Common myeloid progenitor, CD34-positive (primary cell): Measurements from ENCODE around the gene FAM234B.

Source experiments
- CTCF ChIA-PET: fragments of 350-600 bp; sonication (Branson Sonifier 250); formaldehyde crosslinking; loops from one replicate; lab custom pipeline; 2021; ENCODE audit warnings: antibody characterized with exemption; lab: Charles Lee
- POLR2A ChIA-PET: fragments of 350-600 bp; sonication (Branson Sonifier 250); formaldehyde crosslinking; loops from one replicate; lab custom pipeline; 2021; ENCODE audit warnings: antibody characterized with exemption; lab: Charles Lee
- DNase-seq, 3 donors: peaks; one replicate each; pipeline versions ENCODE4 v3.0.0 to v3.0.0-alpha.2; 2013
- H3K27ac ChIP-seq, 2 experiments: 1 replicate in 1 of 2; 2 replicates in 1 of 2; pipeline ENCODE4 v1.7.0; 2013; ENCODE audit warnings: inconsistent platforms in 2 of 2, low read length in 2 of 2, mild to moderate bottlenecking in 2 of 2, low read depth in 1 of 2, moderate library complexity in 1 of 2; ENCODE audit not compliant: severe bottlenecking in 2 of 2, insufficient read depth in 1 of 2, poor library complexity in 1 of 2
- H3K27me3 ChIP-seq, 5 experiments: replicated peaks in 2 of 5; 1 replicate in 3 of 5; 2 replicates in 2 of 5; pipeline versions ENCODE4 v1.6.1 to v1.7.0; 2013; ENCODE audit warnings: low read length in 4 of 5, mild to moderate bottlenecking in 2 of 5, moderate library complexity in 2 of 5, inconsistent platforms in 1 of 5; ENCODE audit not compliant: insufficient read depth in 5 of 5, control insufficient read depth in 4 of 5
- H3K36me3 ChIP-seq, 4 experiments: 1 replicate in 2 of 4; 2 replicates in 2 of 4; pipeline versions ENCODE4 v1.6.1 to v1.7.0; 2013; ENCODE audit warnings: low read length in 3 of 4, control low read depth in 1 of 4, mild to moderate bottlenecking in 1 of 4; ENCODE audit not compliant: control insufficient read depth in 4 of 4, insufficient read depth in 4 of 4
- H3K4me1 ChIP-seq, 4 experiments: 1 replicate in 3 of 4; 2 replicates in 1 of 4; pipeline versions ENCODE4 v1.6.1 to v1.7.1; 2013; ENCODE audit warnings: low read length in 3 of 4, mild to moderate bottlenecking in 3 of 4, control low read depth in 1 of 4, inconsistent platforms in 1 of 4, moderate library complexity in 1 of 4; ENCODE audit not compliant: control insufficient read depth in 4 of 4, insufficient read depth in 4 of 4; ENCODE audit errors: control extremely low read depth in 1 of 4
- H3K4me3 ChIP-seq, 7 experiments: 1 replicate in 4 of 7; 2 replicates in 3 of 7; pipeline versions ENCODE4 v1.5.1 to v1.7.0; 2013; ENCODE audit warnings: mild to moderate bottlenecking in 7 of 7, low read length in 6 of 7, moderate library complexity in 6 of 7, inconsistent platforms in 2 of 7, low read depth in 2 of 7, control low read depth in 1 of 7; ENCODE audit not compliant: insufficient read depth in 4 of 7, control insufficient read depth in 1 of 7; ENCODE audit errors: extremely low read depth in 1 of 7
- H3K9me3 ChIP-seq, 5 experiments: 1 replicate in 4 of 5; 2 replicates in 1 of 5; pipeline versions ENCODE4 v1.6.1 to v1.7.1; 2013; ENCODE audit warnings: low read length in 4 of 5, mild to moderate bottlenecking in 2 of 5, inconsistent platforms in 1 of 5, low read depth in 1 of 5, moderate library complexity in 1 of 5; ENCODE audit not compliant: control insufficient read depth in 4 of 5, insufficient read depth in 2 of 5; ENCODE audit errors: control extremely low read depth in 1 of 5
- WGBS: methylation state at CpG from one replicate; pipeline ENCODE4 v1.1.5; 2013; ENCODE audit not compliant: insufficient coverage; 5-methylcytosine and 5-hydroxymethylcytosine counted together

Gene FAM234B

GRCh38 chr12:13067322-13067721, 23.1 kb downstream of the FAM234B start:
- no peaks in the 10 kb centered on the region for H3K4me1 ChIP-seq
- POLR2A ChIA-PET, result no interaction called here
- no peak overlapping the region for H3K27ac ChIP-seq
- H3K4me3 ChIP-seq, result no peak overlapping the region
- no peaks in the 10 kb centered on the region for H3K9me3 ChIP-seq
- no peak for DNase-seq
- 100% methylated on average over 1 of the region's 1 CpG for WGBS
- peaks cover 6 to 68% (median 51%) of the 10 kb centered on the region in 4 experiments for H3K36me3 ChIP-seq
- CTCF ChIA-PET, result no interaction called here
- H3K27me3 ChIP-seq, result no peaks in the 10 kb centered on the region

DNA sequence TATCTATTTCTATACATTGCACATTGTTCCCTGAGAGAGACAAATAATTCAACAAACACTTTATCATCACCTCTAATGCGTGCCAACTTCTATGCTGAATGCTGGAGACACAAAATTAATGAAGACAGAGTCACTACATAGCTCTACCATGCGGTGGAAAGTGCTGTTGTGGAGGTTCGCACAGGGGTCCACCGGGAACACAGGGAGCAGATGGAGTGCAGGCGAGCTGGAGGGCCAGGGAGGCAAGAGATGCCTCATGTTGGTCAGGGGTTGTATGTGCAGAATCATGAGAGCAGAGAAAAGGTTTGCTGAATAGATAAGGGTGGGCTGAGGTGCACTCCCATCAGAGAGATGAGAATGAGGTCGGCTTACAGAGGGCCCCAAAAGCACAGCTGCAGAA, 25.2 kb downstream of the FAM234B start:
- peaks cover 4 to 59% (median 45%) of the 10 kb centered on the region in 4 experiments for H3K36me3 ChIP-seq
- DNase-seq, result no peak
- ChIA-PET POLR2A (no interaction called here), CTCF (no interaction called here)
- H3K4me1 ChIP-seq, result no peaks in the 10 kb centered on the region
- H3K4me3 ChIP-seq, result no peak overlapping the region
- H3K27ac ChIP-seq, result no peak overlapping the region
- no peaks in the 10 kb centered on the region for H3K27me3 ChIP-seq
- H3K9me3 ChIP-seq, result no peaks in the 10 kb centered on the region
- 100% methylated on average over 3 of the region's 6 CpGs for WGBS

- Histone ChIP-seq H3K9me3 (no peaks in the 10 kb centered on the region), H3K27ac (no peak overlapping the region), H3K27me3 (no peaks in the 10 kb centered on the region), H3K4me1 (no peaks in the 10 kb centered on the region), H3K36me3 (peaks cover 4 to 68% (median 42%) of the 10 kb centered on the region in 4 experiments), H3K4me3 (no peak overlapping the region)
- WGBS, result 82% methylated on average over 6 of the region's 10 CpGs
- POLR2A ChIA-PET, result no interaction called here
- DNase-seq, result no peak
- CTCF ChIA-PET, result no interaction called here
Measured at GRCh38 chr12:13071305-13072280, 27.4 kb downstream of the FAM234B start.

GRCh38 chr12:13073173-13073572, 29.0 kb downstream of the FAM234B start:
- WGBS, result 93% methylated on average over 2 of the region's 3 CpGs
- Histone ChIP-seq H3K36me3 (peaks cover 2 to 57% (median 34%) of the 10 kb centered on the region in 4 experiments), H3K4me1 (no peaks in the 10 kb centered on the region), H3K4me3 (no peak overlapping the region), H3K9me3 (no peaks in the 10 kb centered on the region), H3K27me3 (no peaks in the 10 kb centered on the region), H3K27ac (no peak overlapping the region)
- POLR2A ChIA-PET, result no interaction called here
- DNase-seq, result no peak
- CTCF ChIA-PET, result interaction anchor here (1.0 kb wide), 1 partner anchor 135 kb away, joined by 3 read pairs; no protein-coding TSS in a partner anchor

GRCh38 chr12:13074396-13075117, 30.4 kb downstream of the FAM234B start:
- ChIA-PET CTCF (interaction anchor here (1.5 kb wide), 1 partner anchor 132 kb away, joined by 3 read pairs; no protein-coding TSS in a partner anchor), POLR2A (interaction anchor here (0.8 kb wide), 1 partner anchor 9 kb away, joined by 3 read pairs; no protein-coding TSS in a partner anchor)
- Histone ChIP-seq H3K36me3 (peaks cover 2 to 47% (median 26%) of the 10 kb centered on the region in 4 experiments), H3K27ac (no peak overlapping the region), H3K9me3 (peaks cover 0 to 4% (median 0%) of the 10 kb centered on the region in 5 experiments), H3K4me3 (no peak overlapping the region), H3K4me1 (no peaks in the 10 kb centered on the region), H3K27me3 (no peaks in the 10 kb centered on the region)
- no peak for DNase-seq
- WGBS, result 95% methylated on average over 2 of the region's 3 CpGs

- DNase-seq, result no peak
Measured at GRCh38 chr12:13075118-13075480, 30.9 kb downstream of the FAM234B start.

More at GRCh38 chr12:13075118-13075480, 30.9 kb downstream of the FAM234B start:
- Histone ChIP-seq H3K4me3 (no peak overlapping the region), H3K9me3 (peaks cover 0 to 5% (median 0%) of the 10 kb centered on the region in 5 experiments), H3K27ac (no peak overlapping the region), H3K27me3 (no peaks in the 10 kb centered on the region), H3K36me3 (peaks cover 2 to 48% (median 30%) of the 10 kb centered on the region in 4 experiments), H3K4me1 (no peaks in the 10 kb centered on the region)
- CTCF ChIA-PET, result interaction anchor here (1.5 kb wide), 1 partner anchor 132 kb away, joined by 3 read pairs; no protein-coding TSS in a partner anchor
- POLR2A ChIA-PET, result no interaction called here
